Activated T-helper 9 cell treated with anti-CD3 and anti-CD28 coated beads, Interleukin-2, amount 50 U/mL, for 16 hours (primary cell): ENCODE results near the gene UMAD1.

Experiments
- DNase-seq: peaks from one replicate; pipeline ENCODE4 v3.0.0-alpha.2; 2020; ENCODE audit warnings: low read depth

UMAD1 gene

DNA sequence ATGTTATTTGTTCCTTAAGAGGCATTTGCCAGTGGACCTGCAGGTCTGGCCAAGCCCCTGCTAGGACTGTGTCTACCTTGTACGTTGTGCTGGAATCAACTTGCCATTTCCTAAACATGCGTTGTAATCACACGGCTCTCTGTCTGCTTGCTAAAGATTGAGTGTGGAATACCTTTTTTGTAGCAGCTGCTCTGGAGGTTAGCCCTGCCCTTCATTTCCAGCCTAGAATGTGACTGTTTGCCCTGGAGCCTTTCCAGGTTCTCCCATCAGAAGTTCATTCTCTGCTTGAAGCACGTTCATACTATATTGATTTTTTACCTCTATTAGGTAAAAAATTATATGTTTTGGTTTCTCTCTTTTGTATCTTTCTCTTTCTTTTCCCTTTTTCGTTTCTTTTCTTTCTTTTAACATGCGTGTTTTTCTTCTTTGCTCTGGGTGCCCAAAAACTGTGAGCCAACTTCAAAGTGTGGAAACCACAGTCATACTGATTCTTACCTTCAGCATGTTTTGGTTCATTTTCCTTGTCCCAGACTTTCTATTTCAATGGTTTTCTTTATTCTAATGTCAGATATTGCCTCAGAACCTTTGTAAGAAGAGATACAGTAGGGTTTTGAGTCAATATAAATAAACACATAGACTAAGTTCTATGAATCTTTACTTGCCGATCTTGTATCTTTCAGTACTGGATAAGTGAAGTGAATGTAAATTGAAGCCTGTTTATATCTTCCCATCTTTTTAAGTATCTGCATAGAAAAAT is 189.7 kb downstream of the UMAD1 start:
- DNase-seq, result no peak

GRCh38 chr7:7832518-7832917 is 192.0 kb downstream of the UMAD1 start:
- DNase-seq, result no peak

GRCh38 chr7:7834761-7835160 is 194.2 kb downstream of the UMAD1 start:
- DNase-seq, result no peak

DNA sequence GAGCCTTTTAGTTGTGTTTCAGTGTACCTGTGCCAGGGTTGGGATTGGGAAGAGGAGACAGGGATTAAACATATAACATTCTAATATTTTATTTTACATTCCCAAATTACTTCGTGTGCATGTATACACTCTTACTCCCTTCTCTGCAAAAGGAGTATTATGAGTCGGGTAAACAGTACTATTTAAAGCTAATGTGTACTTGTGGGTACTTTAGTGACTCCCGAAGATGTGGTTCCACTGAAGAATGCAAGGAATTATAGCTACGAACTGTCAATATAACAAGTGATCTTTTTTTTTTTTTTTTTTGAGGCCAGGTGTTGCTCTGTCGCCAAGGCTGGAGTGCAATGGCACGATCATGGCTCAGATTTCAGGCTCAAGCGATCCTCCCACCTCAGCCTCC is 200.5 kb downstream of the UMAD1 start:
- DNase-seq, result no peak

- DNase-seq, result no peak
Observed at GRCh38 chr7:7843240-7843639, 202.7 kb downstream of the UMAD1 start.

GRCh38 chr7:7843972-7844371 is 203.4 kb downstream of the UMAD1 start:
- DNase-seq, result no peak

- DNase-seq, result no peak
Observed at GRCh38 chr7:7848246-7848645, 207.7 kb downstream of the UMAD1 start.

DNA sequence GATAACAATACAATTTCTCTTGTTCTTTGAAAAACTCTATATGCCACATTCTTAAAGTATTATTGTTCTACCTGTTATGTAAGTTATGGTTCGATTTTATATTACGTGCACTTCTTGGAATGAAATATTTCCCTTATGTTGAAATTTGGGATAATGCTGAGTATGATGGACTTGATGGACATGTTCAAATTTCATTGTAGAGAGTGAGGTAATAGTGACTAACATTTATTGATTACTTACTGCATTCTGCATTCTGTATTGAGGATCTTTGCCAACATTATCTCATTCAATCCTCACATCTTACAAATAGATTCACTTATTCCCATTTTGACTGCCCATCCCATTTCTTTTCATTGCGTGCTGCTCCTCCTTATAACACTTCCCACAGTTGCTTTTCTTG is 208.3 kb downstream of the UMAD1 start:
- no peak for DNase-seq

GRCh38 chr7:7850150-7850549 is 209.6 kb downstream of the UMAD1 start:
- DNase-seq, result no peak

GRCh38 chr7:7851381-7851780 is 210.8 kb downstream of the UMAD1 start:
- no peak for DNase-seq

DNA sequence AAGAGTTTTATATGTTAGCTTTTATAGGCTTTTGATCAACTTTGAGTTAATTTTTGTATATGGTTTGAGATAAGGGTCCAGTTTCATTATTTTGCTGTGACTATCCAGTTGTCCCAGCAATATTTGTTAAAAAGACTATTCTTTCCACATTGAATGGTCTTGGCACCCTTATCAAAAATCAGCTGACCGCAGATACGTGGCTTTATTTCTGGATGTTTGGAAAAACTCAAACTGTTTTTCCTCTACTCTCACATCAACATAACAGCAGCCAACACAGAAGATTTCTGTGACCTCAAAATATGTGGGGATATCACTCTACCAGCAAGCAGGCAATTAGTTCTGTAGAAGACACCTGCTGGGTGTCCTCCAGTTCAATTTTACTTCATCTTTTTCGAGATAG is 211.4 kb downstream of the UMAD1 start:
- no peak for DNase-seq

DNA sequence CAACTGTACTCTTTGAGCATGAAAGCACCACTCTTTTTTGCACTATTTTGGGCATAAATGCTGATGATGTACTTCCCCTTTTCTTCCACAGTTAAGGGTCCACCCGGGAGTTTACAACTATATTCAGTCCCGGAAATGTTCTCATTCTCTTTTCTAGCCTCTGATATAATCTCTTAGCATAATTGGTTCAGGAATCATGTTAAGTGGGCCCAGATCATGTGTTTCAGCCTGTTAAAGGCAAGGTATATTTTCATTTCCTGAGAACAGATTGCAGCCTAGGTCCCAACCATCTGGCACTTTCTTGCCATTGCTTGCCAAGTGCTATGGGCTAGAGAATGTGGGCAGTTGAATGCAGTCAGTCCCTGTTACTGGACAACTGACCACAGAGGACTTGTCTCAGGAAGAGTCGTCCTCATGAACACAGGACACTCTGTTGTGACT is 216.6 kb downstream of the UMAD1 start:
- DNase-seq, result no peak

- no peak for DNase-seq
Observed at GRCh38 chr7:7858559-7858958, 218.0 kb downstream of the UMAD1 start.

- no peak for DNase-seq
Observed at GRCh38 chr7:7859411-7859810, 218.9 kb downstream of the UMAD1 start.

DNA sequence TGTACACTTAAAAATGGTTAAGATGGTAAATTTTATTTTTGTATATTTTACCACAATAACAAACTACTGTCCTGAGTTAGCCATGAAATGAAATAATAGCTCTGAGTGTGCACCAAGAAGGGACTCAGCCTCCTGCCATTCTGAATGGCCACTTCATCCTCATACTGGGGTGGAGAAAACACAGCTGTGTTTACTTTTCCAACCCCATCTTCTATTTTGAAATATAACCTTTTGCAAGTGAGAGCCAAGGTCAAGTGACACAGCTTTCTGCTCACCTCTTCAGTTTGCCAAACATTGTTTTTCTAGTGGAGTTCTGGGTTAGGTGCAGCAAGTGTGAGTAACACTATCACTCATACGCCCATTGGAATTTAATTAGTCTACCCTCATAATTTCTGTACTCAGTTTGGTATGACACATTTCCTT is 220.7 kb downstream of the UMAD1 start:
- DNase-seq, result no peak

DNA sequence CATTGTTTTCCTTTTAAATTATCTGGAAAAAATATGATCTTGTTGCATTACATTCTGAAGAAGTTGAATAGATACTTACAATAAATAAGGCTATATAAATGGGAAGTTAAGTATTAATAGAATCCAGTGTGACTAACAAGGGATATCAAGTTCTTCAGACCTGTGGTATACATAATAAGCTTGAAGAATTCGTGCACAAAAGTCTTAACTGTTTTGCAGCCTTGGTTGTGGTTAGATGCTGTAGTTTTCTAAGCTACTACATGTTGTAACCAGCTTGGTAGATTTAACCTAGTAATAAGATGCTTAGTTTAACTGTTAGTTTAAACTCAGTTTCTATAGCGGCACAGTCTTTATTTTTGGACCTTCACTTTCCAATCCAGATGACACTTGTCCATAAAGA is 221.8 kb downstream of the UMAD1 start:
- no peak for DNase-seq

- no peak for DNase-seq
Observed at GRCh38 chr7:7867846-7868571, 227.5 kb downstream of the UMAD1 start.

DNA sequence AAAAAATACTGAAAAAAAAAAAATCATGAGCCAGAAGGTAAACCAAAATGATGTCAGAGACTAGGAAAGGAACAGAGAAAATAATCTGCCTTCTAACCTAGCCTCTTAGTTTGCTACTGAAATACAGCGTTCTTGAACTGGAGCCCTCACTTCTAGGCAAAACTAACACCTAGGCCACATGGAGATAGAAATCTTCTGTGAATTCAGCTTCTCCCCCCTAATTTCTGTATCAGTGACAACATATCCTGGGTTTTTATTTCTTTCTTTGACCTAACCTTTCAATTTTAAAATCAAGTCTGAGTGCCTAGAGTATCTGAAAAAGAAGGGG is 228.0 kb downstream of the UMAD1 start:
- no peak for DNase-seq

DNA sequence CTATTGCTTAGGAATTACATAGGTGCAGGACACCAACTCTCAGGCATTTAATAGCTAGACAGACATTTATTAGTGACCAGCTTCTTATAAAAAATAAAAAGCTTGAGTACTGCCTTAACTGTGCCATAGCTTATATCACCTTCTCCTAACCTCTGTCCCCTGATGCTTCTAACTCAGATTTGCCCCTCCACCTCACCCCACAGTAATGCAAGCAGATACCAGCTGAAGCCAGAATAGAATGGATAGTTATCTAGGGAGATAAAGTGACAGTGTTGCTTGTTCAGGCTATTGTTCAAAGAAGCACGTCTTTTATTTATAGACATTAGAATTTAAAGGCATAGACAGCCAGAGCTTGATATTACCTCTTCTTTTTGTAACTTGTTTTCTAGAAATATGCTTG is 228.5 kb downstream of the UMAD1 start:
- no peak for DNase-seq

- DNase-seq, result no peak
Observed at GRCh38 chr7:7869651-7870050, 229.1 kb downstream of the UMAD1 start.

DNA sequence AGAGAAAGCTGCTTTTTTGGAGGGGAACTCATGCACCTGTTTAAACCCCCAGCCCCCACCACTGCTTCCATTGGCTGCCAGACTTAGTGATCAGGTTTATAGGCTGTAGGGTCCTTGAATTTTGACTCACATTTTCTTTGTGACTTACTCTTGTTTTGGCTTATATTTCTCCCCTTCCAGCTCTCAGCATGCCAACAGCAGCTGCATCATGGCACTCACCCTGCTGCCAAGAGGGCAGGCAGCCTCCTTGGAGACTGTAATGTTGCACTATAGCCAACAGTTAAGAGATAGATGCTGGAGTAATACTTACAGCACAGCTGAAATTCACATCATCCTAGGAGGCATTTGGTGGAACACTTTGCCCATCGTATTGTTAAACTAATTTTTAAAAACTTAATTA is 230.0 kb downstream of the UMAD1 start:
- no peak for DNase-seq

DNA sequence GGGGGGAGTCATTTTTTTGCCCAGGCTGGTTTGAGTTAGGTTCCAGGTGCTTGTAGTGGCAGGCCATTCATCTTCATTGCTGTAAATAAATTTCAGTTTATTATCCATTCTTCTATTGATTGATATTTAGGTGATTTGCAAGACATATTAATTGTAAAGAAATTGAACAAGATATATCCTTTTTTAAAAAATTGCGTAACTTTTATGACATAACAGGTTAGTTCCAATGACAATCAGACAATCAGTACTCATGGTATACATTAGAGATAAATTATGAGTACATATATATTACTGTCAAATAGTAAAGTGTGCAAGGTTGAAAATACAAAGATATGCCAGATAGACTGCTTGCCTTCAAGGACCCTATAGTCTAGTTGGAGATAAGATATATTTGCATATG is 235.9 kb downstream of the UMAD1 start:
- DNase-seq, result no peak

- DNase-seq, result no peak
Observed at GRCh38 chr7:7881581-7881980, 241.0 kb downstream of the UMAD1 start.

GRCh38 chr7:7882888-7883287 is 242.3 kb downstream of the UMAD1 start:
- no peak for DNase-seq
